ENCODE data around the gene SRPK3.

Gene SRPK3, protein sequence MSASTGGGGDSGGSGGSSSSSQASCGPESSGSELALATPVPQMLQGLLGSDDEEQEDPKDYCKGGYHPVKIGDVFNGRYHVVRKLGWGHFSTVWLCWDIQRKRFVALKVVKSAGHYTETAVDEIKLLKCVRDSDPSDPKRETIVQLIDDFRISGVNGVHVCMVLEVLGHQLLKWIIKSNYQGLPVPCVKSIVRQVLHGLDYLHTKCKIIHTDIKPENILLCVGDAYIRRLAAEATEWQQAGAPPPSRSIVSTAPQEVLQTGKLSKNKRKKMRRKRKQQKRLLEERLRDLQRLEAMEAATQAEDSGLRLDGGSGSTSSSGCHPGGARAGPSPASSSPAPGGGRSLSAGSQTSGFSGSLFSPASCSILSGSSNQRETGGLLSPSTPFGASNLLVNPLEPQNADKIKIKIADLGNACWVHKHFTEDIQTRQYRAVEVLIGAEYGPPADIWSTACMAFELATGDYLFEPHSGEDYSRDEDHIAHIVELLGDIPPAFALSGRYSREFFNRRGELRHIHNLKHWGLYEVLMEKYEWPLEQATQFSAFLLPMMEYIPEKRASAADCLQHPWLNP

GRCh38 chrX:153780678-153781427, at the start of gene SRPK3:
SRPK3 (plus strand) TSS chrX:153781041; CDS start chrX:153781087, 46 bp downstream.
- TF ChIP-seq, protein P1, sequence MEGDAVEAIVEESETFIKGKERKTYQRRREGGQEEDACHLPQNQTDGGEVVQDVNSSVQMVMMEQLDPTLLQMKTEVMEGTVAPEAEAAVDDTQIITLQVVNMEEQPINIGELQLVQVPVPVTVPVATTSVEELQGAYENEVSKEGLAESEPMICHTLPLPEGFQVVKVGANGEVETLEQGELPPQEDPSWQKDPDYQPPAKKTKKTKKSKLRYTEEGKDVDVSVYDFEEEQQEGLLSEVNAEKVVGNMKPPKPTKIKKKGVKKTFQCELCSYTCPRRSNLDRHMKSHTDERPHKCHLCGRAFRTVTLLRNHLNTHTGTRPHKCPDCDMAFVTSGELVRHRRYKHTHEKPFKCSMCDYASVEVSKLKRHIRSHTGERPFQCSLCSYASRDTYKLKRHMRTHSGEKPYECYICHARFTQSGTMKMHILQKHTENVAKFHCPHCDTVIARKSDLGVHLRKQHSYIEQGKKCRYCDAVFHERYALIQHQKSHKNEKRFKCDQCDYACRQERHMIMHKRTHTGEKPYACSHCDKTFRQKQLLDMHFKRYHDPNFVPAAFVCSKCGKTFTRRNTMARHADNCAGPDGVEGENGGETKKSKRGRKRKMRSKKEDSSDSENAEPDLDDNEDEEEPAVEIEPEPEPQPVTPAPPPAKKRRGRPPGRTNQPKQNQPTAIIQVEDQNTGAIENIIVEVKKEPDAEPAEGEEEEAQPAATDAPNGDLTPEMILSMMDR (conservative IDR thresholded peaks at IDR 0.05; ENCODE audit: low read depth, low read length): no peak
- no peak for DNase-seq (ENCODE audit: low read depth)
- no peak within 1 kb of the TSS for H3K4me3 ChIP-seq (ENCODE audit: low read length)

DNA sequence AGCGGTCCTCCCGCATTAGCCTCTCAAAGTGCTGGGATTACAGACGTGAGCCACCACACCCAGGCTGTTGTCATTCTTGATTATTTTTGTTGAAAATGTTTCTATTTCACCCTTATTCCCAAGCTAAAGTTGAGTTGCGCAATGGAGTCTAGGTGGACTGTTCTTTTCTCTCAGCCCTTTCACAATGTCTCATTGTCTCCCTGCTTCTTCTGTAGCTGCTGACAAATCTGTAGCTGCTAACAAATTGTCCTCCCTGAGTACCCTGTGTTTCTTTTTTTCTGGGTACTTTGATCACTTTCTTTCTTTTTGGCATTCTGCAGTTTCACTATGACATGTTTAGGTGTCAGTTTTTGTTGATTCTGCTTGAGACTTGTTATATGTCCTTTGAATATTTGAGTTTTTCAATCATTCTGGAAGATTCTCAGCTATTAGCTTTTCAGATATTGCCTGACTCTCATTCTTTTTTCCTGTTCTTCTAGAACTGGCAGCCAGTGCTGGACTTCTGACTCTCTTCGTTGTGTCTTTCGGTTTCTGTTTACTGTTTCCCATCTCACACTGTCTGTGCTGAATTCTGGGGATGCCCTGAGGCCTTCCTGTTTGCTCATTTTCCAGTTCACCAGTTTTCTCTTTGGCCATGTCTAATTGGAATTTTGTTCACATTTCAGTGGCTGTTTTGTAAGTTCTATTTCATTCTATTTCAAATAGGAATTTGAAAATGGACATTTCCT, 49.6 kb upstream of the SRPK3 start:
- no peak overlapping the region for H3K4me3 ChIP-seq (ENCODE audit: low read length)
- TF ChIP-seq, protein P1 (conservative IDR thresholded peaks at IDR 0.05; ENCODE audit: low read depth, low read length): no peak
- no peak for DNase-seq (ENCODE audit: low read depth)

- H3K4me3 ChIP-seq (ENCODE audit: low read length): no peak overlapping the region
- no peak for DNase-seq (ENCODE audit: low read depth)
- TF ChIP-seq, protein P1 (conservative IDR thresholded peaks at IDR 0.05; ENCODE audit: low read depth, low read length): no peak
These were observed 49.0 kb upstream of the SRPK3 start for GRCh38 chrX:153731845-153732215.

- TF ChIP-seq, protein P1 (conservative IDR thresholded peaks at IDR 0.05; ENCODE audit: low read depth, low read length): no peak
- H3K4me3 ChIP-seq (ENCODE audit: low read length): no peak overlapping the region
- no peak for DNase-seq (ENCODE audit: low read depth)
These were observed 48.4 kb upstream of the SRPK3 start for GRCh38 chrX:153732401-153732800.

GRCh38 chrX:153733651-153734240, 47.1 kb upstream of the SRPK3 start:
- TF ChIP-seq, protein P1 (conservative IDR thresholded peaks at IDR 0.05; ENCODE audit: low read depth, low read length): no peak
- no peak for DNase-seq (ENCODE audit: low read depth)
- no peak overlapping the region for H3K4me3 ChIP-seq (ENCODE audit: low read length)

- DNase-seq (ENCODE audit: low read depth): no peak
- no peak overlapping the region for H3K4me3 ChIP-seq (ENCODE audit: low read length)
- TF ChIP-seq, protein P1 (conservative IDR thresholded peaks at IDR 0.05; ENCODE audit: low read depth, low read length): no peak
These were observed 46.0 kb upstream of the SRPK3 start for GRCh38 chrX:153734871-153735270.
